ENCODE measurements around the gene NTRK3. TPM values are rescaled to one million over a fixed set of nuclear protein-coding genes. Genes with fewer than 3 reads are reported as not detected.
"Not testable (repeated sequence)": the region's sequence is repeated elsewhere in the genome, so short reads cannot be mapped to it uniquely, and the experiment has no call there.

The NTRK3 gene
- total and polyA plus RNA-seq, 4 donors = 0.21 to 2.9 (median 0.32) TPM

DNA sequence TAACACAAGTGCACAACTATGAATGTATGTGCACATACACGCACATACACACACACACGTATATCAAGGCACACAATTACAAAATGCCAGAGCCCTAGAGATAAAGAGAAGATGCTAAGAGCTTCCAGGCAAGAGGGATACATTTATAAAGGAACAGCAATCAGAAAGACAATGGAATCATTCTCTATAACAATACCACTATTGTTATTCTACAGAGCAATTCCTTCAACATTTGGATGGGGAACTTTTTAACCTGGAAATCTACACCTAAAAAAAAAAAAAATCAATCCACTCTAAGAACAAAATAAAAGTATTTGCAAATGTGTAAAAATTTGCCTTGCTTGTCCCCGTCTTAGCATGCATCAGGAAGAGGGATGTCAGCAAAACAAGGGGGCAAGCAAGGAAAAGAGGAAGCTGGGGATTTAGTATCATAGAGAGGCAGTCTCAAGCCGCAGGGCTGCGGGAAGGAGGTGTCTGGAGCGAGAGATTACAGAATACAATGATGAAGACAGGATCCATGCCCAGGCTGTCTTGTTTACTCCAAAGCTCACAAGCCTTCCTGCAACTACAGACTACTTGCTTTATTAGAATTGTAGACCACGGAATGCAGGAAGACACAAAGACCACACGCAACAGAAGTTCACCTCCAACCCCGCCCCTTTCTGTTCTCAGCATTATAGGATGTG, 220.2 kb downstream of the NTRK3 start:
- Histone ChIP-seq H3K9ac (ENCODE audit: low read depth in 1 of 2, low read length in 2 of 2) (no peak overlapping the region), H3K4me1 (ENCODE audit: control insufficient read depth in 4 of 4, insufficient read depth in 4 of 4, low read length in 3 of 4) (no peaks in the 10 kb centered on the region), H3K9me3 (ENCODE audit: control insufficient read depth in 4 of 4, low read length in 3 of 4) (no peaks in the 10 kb centered on the region), H3K27me3 (ENCODE audit: control insufficient read depth in 4 of 4, insufficient read depth in 4 of 4, low read length in 3 of 4) (peaks cover 0 to 11% (median 0%) of the 10 kb centered on the region in 4 donors), H3K27ac (ENCODE audit: low read depth in 1 of 2, low read length in 2 of 2) (no peak overlapping the region), H3K4me3 (ENCODE audit: low read depth in 1 of 3, low read length in 3 of 3) (no peak overlapping the region), H3K36me3 (ENCODE audit: control insufficient read depth in 4 of 4, insufficient read depth in 3 of 4, low read depth in 1 of 4, low read length in 3 of 4) (no peaks in the 10 kb centered on the region)
- no peak for DNase-seq (ENCODE audit: low spot score)
- 35% methylated on average over 9 of the region's 9 CpGs for WGBS
- TF ChIP-seq HNF4G (IDR thresholded peaks at IDR 0.05) (no peak), GABPA (IDR thresholded peaks at IDR 0.05 in 1 of 2, conservative IDR thresholded peaks at IDR 0.05 in 1 of 2) (no peak), RXRA (IDR thresholded peaks at IDR 0.05) (no peak), EGR1 (IDR thresholded peaks at IDR 0.05; ENCODE audit: low read depth in 2 of 2) (no peak), TAF1 (conservative IDR thresholded peaks at IDR 0.05) (no peak), HNF4A (conservative IDR thresholded peaks at IDR 0.05) (no peak), RAD21 (IDR thresholded peaks at IDR 0.05) (no peak), FOXA1 (IDR thresholded peaks at IDR 0.05) (no peak), JUND (IDR thresholded peaks at IDR 0.05) (no peak)
- TF ChIP-seq, protein P1, sequence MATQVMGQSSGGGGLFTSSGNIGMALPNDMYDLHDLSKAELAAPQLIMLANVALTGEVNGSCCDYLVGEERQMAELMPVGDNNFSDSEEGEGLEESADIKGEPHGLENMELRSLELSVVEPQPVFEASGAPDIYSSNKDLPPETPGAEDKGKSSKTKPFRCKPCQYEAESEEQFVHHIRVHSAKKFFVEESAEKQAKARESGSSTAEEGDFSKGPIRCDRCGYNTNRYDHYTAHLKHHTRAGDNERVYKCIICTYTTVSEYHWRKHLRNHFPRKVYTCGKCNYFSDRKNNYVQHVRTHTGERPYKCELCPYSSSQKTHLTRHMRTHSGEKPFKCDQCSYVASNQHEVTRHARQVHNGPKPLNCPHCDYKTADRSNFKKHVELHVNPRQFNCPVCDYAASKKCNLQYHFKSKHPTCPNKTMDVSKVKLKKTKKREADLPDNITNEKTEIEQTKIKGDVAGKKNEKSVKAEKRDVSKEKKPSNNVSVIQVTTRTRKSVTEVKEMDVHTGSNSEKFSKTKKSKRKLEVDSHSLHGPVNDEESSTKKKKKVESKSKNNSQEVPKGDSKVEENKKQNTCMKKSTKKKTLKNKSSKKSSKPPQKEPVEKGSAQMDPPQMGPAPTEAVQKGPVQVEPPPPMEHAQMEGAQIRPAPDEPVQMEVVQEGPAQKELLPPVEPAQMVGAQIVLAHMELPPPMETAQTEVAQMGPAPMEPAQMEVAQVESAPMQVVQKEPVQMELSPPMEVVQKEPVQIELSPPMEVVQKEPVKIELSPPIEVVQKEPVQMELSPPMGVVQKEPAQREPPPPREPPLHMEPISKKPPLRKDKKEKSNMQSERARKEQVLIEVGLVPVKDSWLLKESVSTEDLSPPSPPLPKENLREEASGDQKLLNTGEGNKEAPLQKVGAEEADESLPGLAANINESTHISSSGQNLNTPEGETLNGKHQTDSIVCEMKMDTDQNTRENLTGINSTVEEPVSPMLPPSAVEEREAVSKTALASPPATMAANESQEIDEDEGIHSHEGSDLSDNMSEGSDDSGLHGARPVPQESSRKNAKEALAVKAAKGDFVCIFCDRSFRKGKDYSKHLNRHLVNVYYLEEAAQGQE (IDR thresholded peaks at IDR 0.05) = no peak

DNA sequence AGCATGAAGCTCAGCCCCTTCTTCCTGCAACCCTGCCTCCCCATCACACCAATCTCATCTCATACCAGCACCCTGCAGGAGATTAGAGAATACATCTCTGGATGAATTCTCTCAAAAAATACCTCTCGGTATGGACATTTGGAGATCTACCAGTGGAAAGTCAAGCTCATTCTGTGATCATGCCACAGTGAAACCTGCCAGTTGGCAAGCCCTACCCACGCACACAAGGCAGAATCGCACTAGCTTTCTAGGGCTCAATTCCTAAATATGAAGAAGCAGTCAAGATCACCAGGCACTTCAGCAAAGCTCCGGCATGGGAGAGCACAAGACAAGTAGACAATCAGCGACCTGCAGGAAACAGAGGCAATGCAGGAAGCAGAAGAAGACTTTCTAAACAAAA, 221.2 kb downstream of the NTRK3 start:
- Histone ChIP-seq H3K36me3 (ENCODE audit: control insufficient read depth in 4 of 4, insufficient read depth in 3 of 4, low read depth in 1 of 4, low read length in 3 of 4) (no peaks in the 10 kb centered on the region), H3K27ac (ENCODE audit: low read depth in 1 of 2, low read length in 2 of 2) (no peak overlapping the region), H3K4me3 (ENCODE audit: low read depth in 1 of 3, low read length in 3 of 3) (no peak overlapping the region), H3K9ac (ENCODE audit: low read depth in 1 of 2, low read length in 2 of 2) (no peak overlapping the region), H3K4me1 (ENCODE audit: control insufficient read depth in 4 of 4, insufficient read depth in 4 of 4, low read length in 3 of 4) (no peaks in the 10 kb centered on the region), H3K27me3 (ENCODE audit: control insufficient read depth in 4 of 4, insufficient read depth in 4 of 4, low read length in 3 of 4) (peaks cover 0 to 11% (median 0%) of the 10 kb centered on the region in 4 donors), H3K9me3 (ENCODE audit: control insufficient read depth in 4 of 4, low read length in 3 of 4) (no peaks in the 10 kb centered on the region)
- WGBS = 67% methylated on average over 5 of the region's 5 CpGs
- no peak for TF ChIP-seq NR2F2 (IDR thresholded peaks at IDR 0.05)
- no peak for TF ChIP-seq TAF1 (conservative IDR thresholded peaks at IDR 0.05)
- no peak for TF ChIP-seq RAD21 (IDR thresholded peaks at IDR 0.05)
- TF ChIP-seq, protein P2, sequence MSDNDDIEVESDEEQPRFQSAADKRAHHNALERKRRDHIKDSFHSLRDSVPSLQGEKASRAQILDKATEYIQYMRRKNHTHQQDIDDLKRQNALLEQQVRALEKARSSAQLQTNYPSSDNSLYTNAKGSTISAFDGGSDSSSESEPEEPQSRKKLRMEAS (IDR thresholded peaks at IDR 0.05) = no peak
- TF ChIP-seq RXRA (IDR thresholded peaks at IDR 0.05) = no peak
- no peak for TF ChIP-seq FOXA1 (IDR thresholded peaks at IDR 0.05)
- TF ChIP-seq GABPA (IDR thresholded peaks at IDR 0.05 in 1 of 2, conservative IDR thresholded peaks at IDR 0.05 in 1 of 2) = no peak
- DNase-seq (ENCODE audit: low spot score) = no peak

DNA sequence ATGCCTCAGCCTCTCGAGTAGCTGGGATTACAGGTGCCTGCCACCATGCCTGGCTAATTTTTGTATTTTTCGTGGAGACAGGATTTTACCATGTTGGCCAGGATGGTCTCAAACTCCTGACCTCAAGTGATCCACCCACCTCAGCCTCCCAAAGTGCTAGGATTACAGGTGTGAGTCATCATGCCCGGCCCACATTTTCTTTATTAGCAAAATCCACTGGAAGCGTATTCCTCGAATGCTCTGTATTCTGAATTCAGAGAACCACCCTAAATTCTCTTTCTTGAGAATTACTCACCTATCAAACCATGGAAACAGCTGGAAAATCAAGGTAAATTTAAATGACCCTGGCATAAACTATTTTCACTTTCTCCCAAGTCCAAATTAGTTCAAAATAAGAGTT, 223.1 kb downstream of the NTRK3 start:
- H3K27me3 ChIP-seq (ENCODE audit: control insufficient read depth in 4 of 4, insufficient read depth in 4 of 4, low read length in 3 of 4) = peaks cover 0 to 11% (median 0%) of the 10 kb centered on the region in 4 donors
- not testable (repeated sequence) for H3K4me1 ChIP-seq (ENCODE audit: control insufficient read depth in 4 of 4, insufficient read depth in 4 of 4, low read length in 3 of 4); H3K4me3 ChIP-seq (ENCODE audit: low read depth in 1 of 3, low read length in 3 of 3); DNase-seq (ENCODE audit: low spot score); H3K9me3 ChIP-seq (ENCODE audit: control insufficient read depth in 4 of 4, low read length in 3 of 4); H3K36me3 ChIP-seq (ENCODE audit: control insufficient read depth in 4 of 4, insufficient read depth in 3 of 4, low read depth in 1 of 4, low read length in 3 of 4); H3K9ac ChIP-seq (ENCODE audit: low read depth in 1 of 2, low read length in 2 of 2); H3K27ac ChIP-seq (ENCODE audit: low read depth in 1 of 2, low read length in 2 of 2)
- 81% methylated on average over 5 of the region's 5 CpGs for WGBS
